CD4-positive, alpha-beta T cell (primary cell): ENCODE data around the gene FBN1. TPM values are rescaled to one million over a fixed set of nuclear protein-coding genes. Genes with fewer than 3 reads are reported as not detected.

Experiments
- ATAC-seq: fragments of 200-7000 bp; cut with Tn5 transposase; one replicate; pipeline ENCODE4 v1.10.0; 2022; ENCODE audit warnings: mild to moderate bottlenecking; ENCODE audit not compliant: poor library complexity
- CTCF ChIA-PET: fragments of 350-600 bp; sonication (Branson Sonifier 250); formaldehyde crosslinking; loops from one replicate; lab custom pipeline; 2021; ENCODE audit warnings: antibody characterized with exemption, inconsistent platforms; lab: Charles Lee
- POLR2A ChIA-PET: fragments of 350-600 bp; sonication (Branson Sonifier 250); formaldehyde crosslinking; loops from one replicate; lab custom pipeline; 2021; ENCODE audit warnings: antibody characterized with exemption, inconsistent platforms; lab: Charles Lee
- DNase-seq, 14 experiments: peaks; one replicate each; pipeline ENCODE4 v3.0.0-alpha.2; 2013 to 2020; ENCODE audit warnings: mixed read lengths in 2 of 14
- H3K27ac ChIP-seq, 2 donors: one replicate each; pipeline versions ENCODE4 v1.5.1 to v1.7.0; 2013; ENCODE audit warnings: low read length in 2 of 2, low read depth in 1 of 2, mild to moderate bottlenecking in 1 of 2
- H3K27me3 ChIP-seq, 2 experiments: 1 replicate in 1 of 2; 2 replicates in 1 of 2; pipeline versions ENCODE4 v1.6.1 to v1.7.0; 2013; ENCODE audit warnings: low read length in 2 of 2, control low read depth in 1 of 2, mild to moderate bottlenecking in 1 of 2, moderate library complexity in 1 of 2; ENCODE audit not compliant: insufficient read depth in 2 of 2, control insufficient read depth in 1 of 2
- H3K36me3 ChIP-seq: one replicate; pipeline ENCODE4 v1.6.1; 2013; ENCODE audit warnings: low read length, control low read depth; ENCODE audit not compliant: insufficient read depth
- H3K4me1 ChIP-seq: one replicate; pipeline ENCODE4 v1.6.1; 2013; ENCODE audit warnings: low read length, control low read depth; ENCODE audit not compliant: insufficient read depth
- H3K4me3 ChIP-seq: one replicate; pipeline ENCODE4 v1.5.1; 2013; ENCODE audit warnings: mild to moderate bottlenecking, low read length, moderate library complexity
- H3K9me3 ChIP-seq, 2 experiments: 1 replicate in 1 of 2; 2 replicates in 1 of 2; pipeline versions ENCODE4 v1.6.1 to v1.7.0; 2013; ENCODE audit warnings: low read length in 2 of 2, mild to moderate bottlenecking in 2 of 2, control low read depth in 1 of 2, moderate library complexity in 1 of 2; ENCODE audit not compliant: control insufficient read depth in 1 of 2, insufficient read depth in 1 of 2
- H3K27ac Mint-ChIP-seq: one replicate; pipeline ENCODE4 v1.8.0; 2020; ENCODE audit warnings: mixed read lengths
- H3K27me3 Mint-ChIP-seq: one replicate; pipeline ENCODE4 v1.8.0; 2021; ENCODE audit warnings: mixed read lengths
- H3K36me3 Mint-ChIP-seq: one replicate; pipeline ENCODE4 v1.8.0; 2021; ENCODE audit warnings: low read depth, mixed read lengths
- H3K4me1 Mint-ChIP-seq: one replicate; pipeline ENCODE4 v1.8.0; 2021; ENCODE audit warnings: low read depth, mixed read lengths
- H3K4me3 Mint-ChIP-seq: one replicate; pipeline ENCODE4 v1.8.0; 2020; ENCODE audit warnings: mild to moderate bottlenecking, mixed read lengths
- H3K9me3 Mint-ChIP-seq: one replicate; pipeline ENCODE4 v1.8.0; 2020; ENCODE audit warnings: mixed read lengths
- intact Hi-C, 2 experiments: fragments of 100-400 bp; cut with DNase I in 1 of 2; cut with micrococcal nuclease in 1 of 2; formaldehyde crosslinking; loops; one replicate each; pipeline versions ENCODE4 v1.15.1 to v1.9.0; 2023 to 2025; cut with DNase I, micrococcal nuclease
- total RNA-seq, 174 experiments: library from RNA in 2 of 174; stranded (reverse) in 2 of 174; gene quantifications; one replicate each; pipeline ENCODE4 v1.2.3 and lab custom pipeline; 2021 to 2026
- TF ChIP-seq, protein P1 (sequence below): fragments of 200-600 bp; IDR thresholded peaks from one replicate; pipeline ENCODE4 v1.8.0; 2022; ENCODE audit warnings: antibody characterized with exemption, mild to moderate bottlenecking

The FBN1 gene
- total RNA-seq, 2 experiments from 2014 or later: 0.11 to 0.25 TPM

- TF ChIP-seq, protein P1, sequence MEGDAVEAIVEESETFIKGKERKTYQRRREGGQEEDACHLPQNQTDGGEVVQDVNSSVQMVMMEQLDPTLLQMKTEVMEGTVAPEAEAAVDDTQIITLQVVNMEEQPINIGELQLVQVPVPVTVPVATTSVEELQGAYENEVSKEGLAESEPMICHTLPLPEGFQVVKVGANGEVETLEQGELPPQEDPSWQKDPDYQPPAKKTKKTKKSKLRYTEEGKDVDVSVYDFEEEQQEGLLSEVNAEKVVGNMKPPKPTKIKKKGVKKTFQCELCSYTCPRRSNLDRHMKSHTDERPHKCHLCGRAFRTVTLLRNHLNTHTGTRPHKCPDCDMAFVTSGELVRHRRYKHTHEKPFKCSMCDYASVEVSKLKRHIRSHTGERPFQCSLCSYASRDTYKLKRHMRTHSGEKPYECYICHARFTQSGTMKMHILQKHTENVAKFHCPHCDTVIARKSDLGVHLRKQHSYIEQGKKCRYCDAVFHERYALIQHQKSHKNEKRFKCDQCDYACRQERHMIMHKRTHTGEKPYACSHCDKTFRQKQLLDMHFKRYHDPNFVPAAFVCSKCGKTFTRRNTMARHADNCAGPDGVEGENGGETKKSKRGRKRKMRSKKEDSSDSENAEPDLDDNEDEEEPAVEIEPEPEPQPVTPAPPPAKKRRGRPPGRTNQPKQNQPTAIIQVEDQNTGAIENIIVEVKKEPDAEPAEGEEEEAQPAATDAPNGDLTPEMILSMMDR: no peak
- Mint-ChIP-seq H3K9me3 (no peaks in the 10 kb centered on the region), H3K4me1 (no peaks in the 10 kb centered on the region), H3K27me3 (no peaks in the 10 kb centered on the region), H3K36me3 (no peaks in the 10 kb centered on the region), H3K27ac (no peak overlapping the region), H3K4me3 (no peak overlapping the region)
- no peaks in the 10 kb centered on the region for H3K9me3 ChIP-seq
- DNase-seq: no peak
- no peak for ATAC-seq
- CTCF ChIA-PET: no interaction called here
- intact Hi-C loops: no loop called here
- H3K4me3 ChIP-seq: no peak overlapping the region
- no peak overlapping the region for H3K27ac ChIP-seq
- H3K27me3 ChIP-seq: peaks cover 0 to 3% of the 10 kb centered on the region in 2 experiments
- H3K4me1 ChIP-seq: no peaks in the 10 kb centered on the region
- POLR2A ChIA-PET: interaction anchor here (0.6 kb wide), 1 partner anchor 16 kb away, joined by 3 read pairs; no protein-coding TSS in a partner anchor
- no peaks in the 10 kb centered on the region for H3K36me3 ChIP-seq
These were observed 8.6 kb upstream of the FBN1 start for GRCh38 chr15:48653913-48654670.

DNA sequence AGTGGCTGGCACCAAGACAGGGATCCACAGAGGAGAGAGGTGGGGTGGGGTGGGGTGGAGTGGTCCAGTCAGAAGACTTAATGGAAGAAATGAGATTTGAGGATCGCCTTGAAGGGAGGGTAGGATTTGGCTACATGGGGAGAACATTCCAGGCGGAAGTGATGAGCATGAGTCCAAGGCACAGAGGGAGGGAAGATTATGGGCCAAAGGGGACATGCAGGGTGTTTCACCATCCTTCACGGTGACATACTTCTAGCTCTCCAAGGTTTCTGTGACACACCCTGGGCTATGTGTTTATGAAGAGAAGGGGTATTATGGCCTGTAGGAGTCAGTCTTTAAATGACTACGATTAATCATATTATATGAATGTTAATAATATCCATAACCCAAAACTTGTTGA lies 7.7 kb upstream of the FBN1 start:
- ATAC-seq (no peak), DNase-seq (no peak)
- Histone ChIP-seq H3K4me1 (no peaks in the 10 kb centered on the region), H3K9me3 (no peaks in the 10 kb centered on the region), H3K27me3 (peaks cover 0 to 3% of the 10 kb centered on the region in 2 experiments), H3K4me3 (no peak overlapping the region), H3K36me3 (no peaks in the 10 kb centered on the region), H3K27ac (no peak overlapping the region)
- H3K27me3 Mint-ChIP-seq: peaks cover 6% of the 10 kb centered on the region
- POLR2A ChIA-PET: interaction anchor here (0.6 kb wide), 1 partner anchor 15 kb away, joined by 3 read pairs; no protein-coding TSS in a partner anchor
- CTCF ChIA-PET: no interaction called here
- H3K4me3 Mint-ChIP-seq: no peak overlapping the region
- H3K36me3 Mint-ChIP-seq: no peaks in the 10 kb centered on the region
- TF ChIP-seq, protein P1: no peak
- no peak overlapping the region for H3K27ac Mint-ChIP-seq
- intact Hi-C loops: no loop called here
- no peaks in the 10 kb centered on the region for H3K4me1 Mint-ChIP-seq
- H3K9me3 Mint-ChIP-seq: no peaks in the 10 kb centered on the region

GRCh38 chr15:48652510-48653076 lies 7.1 kb upstream of the FBN1 start:
- H3K9me3 Mint-ChIP-seq: no peaks in the 10 kb centered on the region
- peaks cover 10% of the 10 kb centered on the region for H3K27me3 Mint-ChIP-seq
- H3K36me3 ChIP-seq: no peaks in the 10 kb centered on the region
- no peaks in the 10 kb centered on the region for H3K4me1 ChIP-seq
- no peaks in the 10 kb centered on the region for H3K9me3 ChIP-seq
- POLR2A ChIA-PET: no interaction called here
- no peak overlapping the region for H3K27ac ChIP-seq
- no peaks in the 10 kb centered on the region for H3K36me3 Mint-ChIP-seq
- H3K27ac Mint-ChIP-seq: no peak overlapping the region
- no peaks in the 10 kb centered on the region for H3K4me1 Mint-ChIP-seq
- DNase-seq: no peak
- intact Hi-C loops: no loop called here
- TF ChIP-seq, protein P1: no peak
- no peak overlapping the region for H3K4me3 Mint-ChIP-seq
- no peak overlapping the region for H3K4me3 ChIP-seq
- ATAC-seq: no peak
- H3K27me3 ChIP-seq: peaks cover 0 to 2% of the 10 kb centered on the region in 2 experiments
- CTCF ChIA-PET: no interaction called here
